Muscle of leg (tissue), 11 donors: Measurements from ENCODE around the gene JAZF1. TPM values are rescaled to one million over a fixed set of nuclear protein-coding genes. Genes with fewer than 3 reads are reported as not detected.

Experiments used
- DNase-seq: peaks from one replicate; pipeline ENCODE4 v3.0.0; 2013
- H3K27ac ChIP-seq: one replicate; pipeline ENCODE4 v1.5.1; 2013; ENCODE audit warnings: mild to moderate bottlenecking, low read length, control low read depth
- H3K27me3 ChIP-seq: one replicate; pipeline ENCODE4 v1.6.1; 2013; ENCODE audit warnings: low read length; ENCODE audit not compliant: control insufficient read depth, insufficient read depth
- H3K36me3 ChIP-seq: one replicate; pipeline ENCODE4 v1.6.1; 2013; ENCODE audit warnings: low read length; ENCODE audit not compliant: control insufficient read depth, insufficient read depth
- H3K4me1 ChIP-seq: one replicate; pipeline ENCODE4 v1.6.1; 2013; ENCODE audit warnings: low read length; ENCODE audit not compliant: control insufficient read depth, insufficient read depth
- H3K4me3 ChIP-seq: one replicate; pipeline ENCODE4 v1.5.1; 2013; ENCODE audit warnings: low read length, control low read depth
- H3K9me3 ChIP-seq: replicated peaks from 2 replicates; pipeline ENCODE4 v1.6.1; 2013; ENCODE audit warnings: low read depth, low read length; ENCODE audit not compliant: control insufficient read depth
- WGBS: methylation state at CpG from one replicate; pipeline ENCODE4 v1.1.5; 2013; ENCODE audit warnings: missing lambda C conversion rate; ENCODE audit not compliant: insufficient coverage; 5-methylcytosine and 5-hydroxymethylcytosine counted together
- polyA plus RNA-seq, 8 donors: library from polyadenylated mRNA; unstranded; fragments of 120-200 nt; gene quantifications; one replicate each; pipeline versions ENCODE4 v1.2.1 to v1.2.3, GENCODE V29; 2013; ENCODE audit warnings: inconsistent platforms in 1 of 8, low replicate concordance in 1 of 8; ENCODE audit not compliant: insufficient read length in 8 of 8, insufficient read depth in 1 of 8
- total RNA-seq: library from RNA; stranded (reverse); fragments of 120-200 nt; gene quantifications from one replicate; pipeline ENCODE4 v1.2.4, GENCODE V29; 2013

JAZF1 gene
- total and polyA plus RNA-seq, 9 donors: 12.7 to 30.3 (median 28.1) TPM

GRCh38 chr7:28102797-28103196 is 77.8 kb downstream of the JAZF1 start:
- Histone ChIP-seq H3K4me1 (peaks cover 19% of the 10 kb centered on the region), H3K27ac (no peak overlapping the region)

GRCh38 chr7:28096713-28097112 is 83.9 kb downstream of the JAZF1 start:
- WGBS: no CpG with 5 or more reads among the region's 3 CpGs
- Histone ChIP-seq H3K27me3 (no peaks in the 10 kb centered on the region), H3K27ac (no peak overlapping the region), H3K36me3 (no peaks in the 10 kb centered on the region), H3K4me3 (no peak overlapping the region), H3K9me3 (no peaks in the 10 kb centered on the region), H3K4me1 (no peaks in the 10 kb centered on the region)
- peak; percentile 79 for DNase-seq

More at GRCh38 chr7:28102797-28103196, 77.8 kb downstream of the JAZF1 start:
- Histone ChIP-seq H3K27me3 (no peaks in the 10 kb centered on the region), H3K36me3 (no peaks in the 10 kb centered on the region), H3K4me3 (no peak overlapping the region), H3K9me3 (no peaks in the 10 kb centered on the region)
- 89% methylated on average over 6 of the region's 6 CpGs for WGBS
- DNase-seq: no peak

- no peak for DNase-seq
- 100% methylated on average over 1 of the region's 4 CpGs for whole genome bisulfite sequencing
- Histone ChIP-seq H3K36me3 (no peaks in the 10 kb centered on the region), H3K4me3 (no peak overlapping the region), H3K9me3 (no peaks in the 10 kb centered on the region), H3K4me1 (no peaks in the 10 kb centered on the region), H3K27ac (no peak overlapping the region), H3K27me3 (no peaks in the 10 kb centered on the region)
Observed at GRCh38 chr7:28095231-28095630, 85.4 kb downstream of the JAZF1 start.

GRCh38 chr7:28093623-28094232 is 86.9 kb downstream of the JAZF1 start:
- no peak overlapping the region for H3K27ac ChIP-seq
- DNase-seq: peak; percentile 70

GRCh38 chr7:28091190-28091589 is 89.4 kb downstream of the JAZF1 start:
- Histone ChIP-seq H3K9me3 (no peaks in the 10 kb centered on the region), H3K27ac (no peak overlapping the region), H3K27me3 (no peaks in the 10 kb centered on the region), H3K36me3 (no peaks in the 10 kb centered on the region), H3K4me1 (no peaks in the 10 kb centered on the region), H3K4me3 (no peak overlapping the region)
- no peak for DNase-seq
- no CpG with 5 or more reads among the region's 1 CpG for WGBS

More at GRCh38 chr7:28093623-28094232, 86.9 kb downstream of the JAZF1 start:
- Histone ChIP-seq H3K9me3 (no peaks in the 10 kb centered on the region), H3K4me3 (no peak overlapping the region), H3K36me3 (no peaks in the 10 kb centered on the region), H3K4me1 (no peaks in the 10 kb centered on the region), H3K27me3 (no peaks in the 10 kb centered on the region)
- WGBS: 42% methylated on average over 3 of the region's 9 CpGs

GRCh38 chr7:28088901-28089714 is 91.5 kb downstream of the JAZF1 start:
- H3K4me3 ChIP-seq: no peak overlapping the region
- no peaks in the 10 kb centered on the region for H3K4me1 ChIP-seq
- 61% methylated on average over 4 of the region's 6 CpGs for whole genome bisulfite sequencing
- H3K27me3 ChIP-seq: no peaks in the 10 kb centered on the region
- no peaks in the 10 kb centered on the region for H3K9me3 ChIP-seq
- H3K27ac ChIP-seq: no peak overlapping the region
- H3K36me3 ChIP-seq: no peaks in the 10 kb centered on the region
- no peak for DNase-seq

GRCh38 chr7:28088032-28088431 is 92.6 kb downstream of the JAZF1 start:
- WGBS: 60% methylated on average over 2 of the region's 4 CpGs
- Histone ChIP-seq H3K9me3 (no peaks in the 10 kb centered on the region), H3K27me3 (no peaks in the 10 kb centered on the region), H3K4me3 (no peak overlapping the region), H3K36me3 (no peaks in the 10 kb centered on the region), H3K27ac (peak overlapping the region; percentile 15), H3K4me1 (peaks cover 2% of the 10 kb centered on the region)
- no peak for DNase-seq

- Histone ChIP-seq H3K27me3 (no peaks in the 10 kb centered on the region), H3K4me3 (no peak overlapping the region), H3K36me3 (no peaks in the 10 kb centered on the region), H3K9me3 (no peaks in the 10 kb centered on the region), H3K4me1 (peaks cover 3% of the 10 kb centered on the region), H3K27ac (no peak overlapping the region)
- no peak for DNase-seq
- WGBS: 60% methylated on average over 1 of the region's 2 CpGs
Observed at GRCh38 chr7:28086198-28086597, 94.4 kb downstream of the JAZF1 start.

GRCh38 chr7:28083998-28084985 is 96.3 kb downstream of the JAZF1 start:
- Histone ChIP-seq H3K27ac (no peak overlapping the region), H3K4me3 (no peak overlapping the region), H3K36me3 (no peaks in the 10 kb centered on the region), H3K4me1 (peaks cover 7% of the 10 kb centered on the region), H3K27me3 (no peaks in the 10 kb centered on the region), H3K9me3 (no peaks in the 10 kb centered on the region)
- no peak for DNase-seq
- no CpG with 5 or more reads among the region's 6 CpGs for WGBS
